ENCODE measurements around the gene SGO1. TPM values are rescaled to one million over a fixed set of nuclear protein-coding genes. Genes with fewer than 3 reads are reported as not detected.

SGO1 gene
- polyA plus RNA-seq, 1 of the 3 experiments (the other 2 are of a cell fraction) = 2.2 TPM

DNA sequence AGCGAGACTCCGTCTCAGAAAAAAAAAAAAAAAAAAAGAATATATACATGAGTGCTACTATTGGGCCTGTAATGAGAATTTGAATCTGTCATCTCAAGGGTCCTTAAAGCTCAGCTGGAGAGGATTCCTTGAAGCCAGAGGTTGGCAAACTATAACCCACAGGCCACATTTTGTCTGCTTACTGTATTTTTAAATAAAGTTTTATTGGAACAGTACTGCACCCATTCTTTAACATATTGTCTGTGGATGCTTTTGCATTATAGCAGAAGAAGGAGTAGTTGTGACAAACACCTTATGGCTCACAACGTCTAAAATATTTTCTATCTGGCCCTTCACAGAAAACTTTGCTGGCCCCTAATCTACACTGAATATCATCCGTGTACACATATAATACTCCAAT is 60.7 kb downstream of the SGO1 start (continued):
- TF ChIP-seq, protein P1, sequence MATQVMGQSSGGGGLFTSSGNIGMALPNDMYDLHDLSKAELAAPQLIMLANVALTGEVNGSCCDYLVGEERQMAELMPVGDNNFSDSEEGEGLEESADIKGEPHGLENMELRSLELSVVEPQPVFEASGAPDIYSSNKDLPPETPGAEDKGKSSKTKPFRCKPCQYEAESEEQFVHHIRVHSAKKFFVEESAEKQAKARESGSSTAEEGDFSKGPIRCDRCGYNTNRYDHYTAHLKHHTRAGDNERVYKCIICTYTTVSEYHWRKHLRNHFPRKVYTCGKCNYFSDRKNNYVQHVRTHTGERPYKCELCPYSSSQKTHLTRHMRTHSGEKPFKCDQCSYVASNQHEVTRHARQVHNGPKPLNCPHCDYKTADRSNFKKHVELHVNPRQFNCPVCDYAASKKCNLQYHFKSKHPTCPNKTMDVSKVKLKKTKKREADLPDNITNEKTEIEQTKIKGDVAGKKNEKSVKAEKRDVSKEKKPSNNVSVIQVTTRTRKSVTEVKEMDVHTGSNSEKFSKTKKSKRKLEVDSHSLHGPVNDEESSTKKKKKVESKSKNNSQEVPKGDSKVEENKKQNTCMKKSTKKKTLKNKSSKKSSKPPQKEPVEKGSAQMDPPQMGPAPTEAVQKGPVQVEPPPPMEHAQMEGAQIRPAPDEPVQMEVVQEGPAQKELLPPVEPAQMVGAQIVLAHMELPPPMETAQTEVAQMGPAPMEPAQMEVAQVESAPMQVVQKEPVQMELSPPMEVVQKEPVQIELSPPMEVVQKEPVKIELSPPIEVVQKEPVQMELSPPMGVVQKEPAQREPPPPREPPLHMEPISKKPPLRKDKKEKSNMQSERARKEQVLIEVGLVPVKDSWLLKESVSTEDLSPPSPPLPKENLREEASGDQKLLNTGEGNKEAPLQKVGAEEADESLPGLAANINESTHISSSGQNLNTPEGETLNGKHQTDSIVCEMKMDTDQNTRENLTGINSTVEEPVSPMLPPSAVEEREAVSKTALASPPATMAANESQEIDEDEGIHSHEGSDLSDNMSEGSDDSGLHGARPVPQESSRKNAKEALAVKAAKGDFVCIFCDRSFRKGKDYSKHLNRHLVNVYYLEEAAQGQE (IDR thresholded peaks at IDR 0.05; ENCODE audit: low read depth, low read length) = no peak
- TF ChIP-seq TEAD4 (IDR thresholded peaks at IDR 0.05; ENCODE audit: borderline replicate concordance, insufficient read depth) (no peak), RFX5 (IDR thresholded peaks at IDR 0.05; ENCODE audit: low read length) (no peak), RXRA (IDR thresholded peaks at IDR 0.05; ENCODE audit: borderline replicate concordance, low read depth) (no peak)
- TF ChIP-seq, protein P2, sequence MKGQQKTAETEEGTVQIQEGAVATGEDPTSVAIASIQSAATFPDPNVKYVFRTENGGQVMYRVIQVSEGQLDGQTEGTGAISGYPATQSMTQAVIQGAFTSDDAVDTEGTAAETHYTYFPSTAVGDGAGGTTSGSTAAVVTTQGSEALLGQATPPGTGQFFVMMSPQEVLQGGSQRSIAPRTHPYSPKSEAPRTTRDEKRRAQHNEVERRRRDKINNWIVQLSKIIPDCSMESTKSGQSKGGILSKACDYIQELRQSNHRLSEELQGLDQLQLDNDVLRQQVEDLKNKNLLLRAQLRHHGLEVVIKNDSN (IDR thresholded peaks at IDR 0.05; ENCODE audit: borderline replicate concordance, low read depth) = no peak
- TF ChIP-seq, protein P3, sequence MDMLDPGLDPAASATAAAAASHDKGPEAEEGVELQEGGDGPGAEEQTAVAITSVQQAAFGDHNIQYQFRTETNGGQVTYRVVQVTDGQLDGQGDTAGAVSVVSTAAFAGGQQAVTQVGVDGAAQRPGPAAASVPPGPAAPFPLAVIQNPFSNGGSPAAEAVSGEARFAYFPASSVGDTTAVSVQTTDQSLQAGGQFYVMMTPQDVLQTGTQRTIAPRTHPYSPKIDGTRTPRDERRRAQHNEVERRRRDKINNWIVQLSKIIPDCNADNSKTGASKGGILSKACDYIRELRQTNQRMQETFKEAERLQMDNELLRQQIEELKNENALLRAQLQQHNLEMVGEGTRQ (IDR thresholded peaks at IDR 0.05; ENCODE audit: borderline replicate concordance, low read depth, low read length) = no peak

- Histone ChIP-seq H3K27me3 (ENCODE audit: insufficient read depth) (no peaks in the 10 kb centered on the region), H2AFZ (ENCODE audit: low read depth) (no peak overlapping the region), H3K79me2 (ENCODE audit: insufficient read depth) (no peaks in the 10 kb centered on the region), H3F3A (replicated peaks; ENCODE audit: insufficient read depth) (no peaks in the 10 kb centered on the region), H3K9ac (no peak overlapping the region), H3K9me2 (no peaks in the 10 kb centered on the region), H3K36me3 (replicated peaks in 1 of 2; ENCODE audit: control insufficient read depth in 1 of 2, insufficient read depth in 2 of 2, low read length in 1 of 2) (peaks cover 0 to 4% of the 10 kb centered on the region in 2 experiments), H3K4me2 (no peak overlapping the region), H3K4me1 (ENCODE audit: control insufficient read depth in 1 of 2, insufficient read depth in 2 of 2, low read depth in 1 of 2, low read length in 1 of 2) (no peaks in the 10 kb centered on the region; a peak in 1 of 4 replicates), H3K9me3 (no peaks in the 10 kb centered on the region), H4K20me1 (ENCODE audit: insufficient read depth) (no peaks in the 10 kb centered on the region), H3K4me3 (ENCODE audit: low read depth in 2 of 2, low read length in 1 of 2) (no peak overlapping the region), H3K27ac (ENCODE audit: low read depth in 2 of 2, low read length in 1 of 2) (no peak overlapping the region)
- DNase-seq = no peak
- TF ChIP-seq, protein P4, sequence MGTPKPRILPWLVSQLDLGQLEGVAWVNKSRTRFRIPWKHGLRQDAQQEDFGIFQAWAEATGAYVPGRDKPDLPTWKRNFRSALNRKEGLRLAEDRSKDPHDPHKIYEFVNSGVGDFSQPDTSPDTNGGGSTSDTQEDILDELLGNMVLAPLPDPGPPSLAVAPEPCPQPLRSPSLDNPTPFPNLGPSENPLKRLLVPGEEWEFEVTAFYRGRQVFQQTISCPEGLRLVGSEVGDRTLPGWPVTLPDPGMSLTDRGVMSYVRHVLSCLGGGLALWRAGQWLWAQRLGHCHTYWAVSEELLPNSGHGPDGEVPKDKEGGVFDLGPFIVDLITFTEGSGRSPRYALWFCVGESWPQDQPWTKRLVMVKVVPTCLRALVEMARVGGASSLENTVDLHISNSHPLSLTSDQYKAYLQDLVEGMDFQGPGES (IDR thresholded peaks at IDR 0.05; ENCODE audit: low read depth, low read length) = no peak
- no peak for TF ChIP-seq RXRA (IDR thresholded peaks at IDR 0.05; ENCODE audit: borderline replicate concordance, low read depth)
- no peak for TF ChIP-seq CHD2 (IDR thresholded peaks at IDR 0.05; ENCODE audit: low read length, partially characterized antibody)
- no peak for TF ChIP-seq ELF1 (IDR thresholded peaks at IDR 0.05)
- no peak for TF ChIP-seq RFX5 (IDR thresholded peaks at IDR 0.05; ENCODE audit: low read length)
- no peak for TF ChIP-seq RCOR1 (IDR thresholded peaks at IDR 0.05; ENCODE audit: low read length)
- no peak for TF ChIP-seq TCF12 (IDR thresholded peaks at IDR 0.05)
- TF ChIP-seq, protein P1 (IDR thresholded peaks at IDR 0.05; ENCODE audit: low read depth, low read length) = no peak
- no peak for TF ChIP-seq GATA2 (CRISPR knock-in tag; IDR thresholded peaks at IDR 0.05)
- TF ChIP-seq EP300 (IDR thresholded peaks at IDR 0.05; ENCODE audit: borderline replicate concordance in 1 of 2, low read depth in 1 of 2, low read length in 1 of 2) = no peak
- no peak for TF ChIP-seq MXI1 (IDR thresholded peaks at IDR 0.05; ENCODE audit: low read depth, low read length)
- no peak for TF ChIP-seq MAX (IDR thresholded peaks at IDR 0.05; ENCODE audit: low read depth)
- no peak for TF ChIP-seq YY1 (IDR thresholded peaks at IDR 0.05; ENCODE audit: low read depth)
- 80% methylated on average over 2 of the region's 2 CpGs for WGBS (ENCODE audit: low lambda C conversion rate)
- POLR2A ChIA-PET = no interaction called here
- CTCF ChIA-PET = interaction anchor here (0.6 to 1.8 kb wide), 3 partner anchors 8 to 25 kb away, joined by 3 to 4 read pairs (median 4); no protein-coding TSS in a partner anchor
These were observed 62.8 kb downstream of the SGO1 start for GRCh38 chr3:20123131-20123652.

Data from SK-N-SH (cell line).